Panc1 (cell line): Measurements from ENCODE around the gene ANTXR1.

Experiments used
- CTCF ChIP-seq: fragments of 450-650 bp; IDR thresholded peaks from 2 replicates; pipeline ENCODE4 v1.5.1; 2017; ENCODE audit warnings: mild to moderate bottlenecking
- POLR2AphosphoS5 ChIP-seq: IDR thresholded peaks from 2 replicates; pipeline ENCODE4 v1.6.1; 2012; ENCODE audit warnings: mild to moderate bottlenecking, low read depth, low read length, moderate library complexity

- TF ChIP-seq CTCF (no peak), POLR2AphosphoS5 (no peak)
These were observed 76.3 kb downstream of the ANTXR1 start for GRCh38 chr2:69089266-69089665.
